RCC 7860 (cell line): ENCODE data around the gene OXER1.
"Not testable (repeated sequence)": the region's sequence is repeated elsewhere in the genome, so short reads cannot be mapped to it uniquely, and the experiment has no call there.

ENCODE experiments used
- DNase-seq: peaks from one replicate; pipeline ENCODE4 v3.0.0-alpha.2; 2015; ENCODE audit warnings: low spot score
- FAIRE-seq: peaks from 2 replicates; lab custom pipeline; 2012; peaks lifted over from hg19 to GRCh38; lab: Jason Lieb, UNC

OXER1 gene

GRCh38 chr2:42752816-42753813 is 10.8 kb downstream of the OXER1 start:
- DNase-seq (no peak), FAIRE-seq (no peak)

GRCh38 chr2:42752314-42752713 is 11.6 kb downstream of the OXER1 start:
- DNase-seq (no peak), FAIRE-seq (no peak)

GRCh38 chr2:42748840-42749239 is 15.1 kb downstream of the OXER1 start:
- no peak for FAIRE-seq

GRCh38 chr2:42747422-42747821 is 16.5 kb downstream of the OXER1 start:
- no peak for FAIRE-seq
- no peak for DNase-seq

More at GRCh38 chr2:42748840-42749239, 15.1 kb downstream of the OXER1 start:
- DNase-seq: no peak

GRCh38 chr2:42744545-42745082 is 19.3 kb downstream of the OXER1 start:
- FAIRE-seq: no peak
- no peak for DNase-seq

- DNase-seq (no peak), FAIRE-seq (no peak)
Observed at GRCh38 chr2:42743659-42743990, 20.3 kb downstream of the OXER1 start.

- FAIRE-seq: no peak
Observed at GRCh38 chr2:42742740-42743658, 20.9 kb downstream of the OXER1 start.

GRCh38 chr2:42741140-42741539 is 22.8 kb downstream of the OXER1 start:
- DNase-seq: no peak
- FAIRE-seq: no peak

More at GRCh38 chr2:42742740-42743658, 20.9 kb downstream of the OXER1 start:
- no peak for DNase-seq

- no peak for FAIRE-seq
- no peak for DNase-seq
Observed at GRCh38 chr2:42736598-42737322, 27.2 kb downstream of the OXER1 start.

GRCh38 chr2:42733852-42734251 is 30.1 kb downstream of the OXER1 start:
- DNase-seq (no peak), FAIRE-seq (no peak)

- not testable (repeated sequence) for FAIRE-seq
Observed at GRCh38 chr2:42731316-42731715, 32.6 kb downstream of the OXER1 start.

GRCh38 chr2:42726680-42727079 is 37.3 kb downstream of the OXER1 start:
- DNase-seq (no peak), FAIRE-seq (no peak)

More at GRCh38 chr2:42731316-42731715, 32.6 kb downstream of the OXER1 start:
- DNase-seq: not testable (repeated sequence)

- FAIRE-seq: no peak
- no peak for DNase-seq
Observed at GRCh38 chr2:42725657-42726056, 38.3 kb downstream of the OXER1 start.

GRCh38 chr2:42724886-42725285 is 39.0 kb downstream of the OXER1 start:
- FAIRE-seq: no peak
- DNase-seq: no peak

- no peak for DNase-seq
- FAIRE-seq: no peak
Observed at GRCh38 chr2:42723465-42723864, 40.5 kb downstream of the OXER1 start.

- no peak for DNase-seq
Observed at GRCh38 chr2:42722320-42723190, 41.4 kb downstream of the OXER1 start.

GRCh38 chr2:42721898-42722297 is 42.0 kb downstream of the OXER1 start:
- no peak for FAIRE-seq

More at GRCh38 chr2:42722320-42723190, 41.4 kb downstream of the OXER1 start:
- FAIRE-seq: no peak

GRCh38 chr2:42714686-42715085 is 49.2 kb downstream of the OXER1 start:
- DNase-seq (no peak), FAIRE-seq (no peak)

More at GRCh38 chr2:42721898-42722297, 42.0 kb downstream of the OXER1 start:
- DNase-seq: no peak

- DNase-seq (no peak), FAIRE-seq (no peak)
Observed at GRCh38 chr2:42713920-42714319, 50.0 kb downstream of the OXER1 start.
